Activated gamma-delta T cell (primary cell): Measurements from ENCODE around the gene ABI2.
"Not testable (repeated sequence)": the region's sequence is repeated elsewhere in the genome, so short reads cannot be mapped to it uniquely, and the experiment has no call there.

Experiments
- DNase-seq: peaks from one replicate; lab custom pipeline; 2025; lab: John Stamatoyannopoulos, UW
- total RNA-seq, 2 donors: gene quantifications; one replicate each; lab custom pipeline; 2026; lab: John Stamatoyannopoulos, UW

ABI2 gene
- 56.3 to 73.1 reads per million in 2 donors for total RNA-seq

DNA sequence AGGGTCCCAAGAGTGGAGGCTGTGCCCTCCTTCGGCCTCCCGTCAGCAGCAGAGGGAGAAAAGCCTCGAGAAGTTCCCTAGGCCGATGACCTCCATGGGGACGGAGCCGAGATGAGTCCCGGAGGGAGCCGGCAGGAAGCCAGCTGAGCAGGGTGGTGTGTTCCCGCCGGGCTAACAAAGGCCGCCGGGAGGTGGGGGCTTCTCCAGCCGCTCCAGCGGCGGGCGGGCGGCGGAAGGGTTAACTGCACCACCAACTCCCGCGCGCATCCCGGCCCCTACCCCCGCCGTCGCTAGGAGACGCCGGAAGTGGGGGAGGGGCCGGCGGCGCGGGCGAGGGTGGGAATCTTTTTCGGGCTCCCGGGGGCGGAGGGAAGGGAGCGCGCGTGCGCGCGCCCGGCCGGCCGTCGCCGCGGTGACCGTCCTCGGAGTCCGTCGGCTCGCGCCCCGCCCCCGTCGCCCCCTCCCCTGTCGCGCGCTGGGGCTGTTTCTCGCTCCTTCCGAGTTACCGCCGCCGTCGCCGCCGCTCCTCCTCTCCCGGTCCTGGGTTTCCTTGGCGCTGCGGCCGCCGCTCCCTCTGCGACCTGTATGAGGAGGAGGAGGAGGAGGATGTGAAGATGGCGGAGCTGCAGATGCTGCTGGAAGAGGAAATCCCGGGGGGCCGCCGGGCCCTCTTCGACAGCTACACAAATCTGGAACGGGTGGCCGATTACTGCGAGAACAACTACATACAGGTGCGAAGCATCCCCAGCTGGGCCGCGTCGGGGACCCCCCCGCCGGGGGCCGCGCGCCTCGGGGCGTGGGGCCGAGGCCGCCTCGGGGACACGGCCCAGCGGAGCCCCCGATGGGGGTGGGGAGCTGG is at the start of gene ABI2:
Gene ABI2, plus strand, starts transcription at position 494 of the 859 bp plus-strand sequence. Its CDS starts 121 bp downstream, at position 615.
- peak; percentile 50 for DNase-seq

DNA sequence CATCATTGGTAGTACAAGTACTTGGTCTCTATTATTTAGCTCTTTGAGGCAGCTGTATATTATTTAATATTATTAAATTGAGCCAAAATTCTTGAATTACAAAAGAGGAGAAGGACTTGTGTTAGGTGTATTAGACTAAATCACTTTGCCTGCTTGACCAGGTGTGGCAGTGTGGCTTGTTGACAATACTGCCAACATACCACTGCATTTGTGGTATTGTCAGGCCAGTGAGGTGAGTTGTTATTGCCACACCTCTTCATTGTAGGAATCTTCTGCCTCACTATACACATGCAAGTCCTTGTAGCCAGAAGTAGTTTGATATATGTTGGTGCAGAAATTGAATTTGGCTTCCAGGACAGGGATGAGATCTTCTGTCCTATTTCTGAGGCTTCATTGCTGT is 48.9 kb upstream of the ABI2 start:
- DNase-seq = no peak

DNA sequence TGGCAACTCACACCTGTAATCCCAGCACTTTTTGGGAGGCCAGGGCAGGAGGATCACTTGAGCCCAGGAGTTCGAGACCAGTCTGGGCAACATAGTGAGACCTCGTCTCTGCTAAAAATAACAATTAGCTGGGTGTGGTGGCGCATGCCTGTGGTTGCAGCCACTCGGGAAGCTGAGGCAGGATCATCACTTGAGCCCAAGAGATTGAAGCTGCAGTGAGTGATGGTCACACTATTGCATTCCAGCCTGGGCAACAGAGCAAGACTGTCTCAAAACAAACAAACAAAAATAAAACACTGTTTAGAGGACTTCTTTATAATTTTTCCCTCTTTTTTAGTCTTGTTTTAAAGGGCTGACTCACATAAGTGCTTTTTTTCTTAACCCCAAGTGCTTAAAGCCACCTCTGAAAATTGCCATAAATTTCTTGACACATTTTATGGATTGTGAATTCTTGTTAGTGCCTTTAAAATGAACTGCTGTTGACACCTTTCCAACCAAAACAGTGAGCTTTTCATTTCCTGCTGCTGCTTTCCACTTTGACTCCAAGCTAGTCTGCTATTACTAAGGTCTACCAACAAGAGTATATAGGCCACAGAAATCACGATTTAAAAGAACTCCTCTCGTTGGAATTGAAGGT is 47.6 kb upstream of the ABI2 start:
- no peak for DNase-seq

DNA sequence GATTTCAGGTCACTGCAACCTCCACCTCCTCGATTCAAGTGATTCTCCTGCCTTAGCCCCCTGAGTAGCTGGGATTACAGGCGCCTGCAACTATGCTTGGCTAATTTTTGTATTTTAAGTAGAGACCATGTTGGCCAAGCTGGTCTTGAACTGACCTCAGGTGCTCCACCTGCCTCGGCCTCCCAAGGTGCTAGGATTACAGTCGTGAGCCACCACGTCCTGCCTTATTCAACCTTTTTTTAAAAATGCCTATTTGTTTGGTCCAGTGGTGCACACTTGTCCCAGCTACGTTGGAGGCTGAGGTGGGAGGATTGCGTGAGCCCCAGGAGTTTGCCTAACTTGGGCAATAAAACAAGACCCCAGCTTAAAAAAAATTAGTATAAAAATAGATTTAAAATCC is 46.1 kb upstream of the ABI2 start:
- no peak for DNase-seq

DNA sequence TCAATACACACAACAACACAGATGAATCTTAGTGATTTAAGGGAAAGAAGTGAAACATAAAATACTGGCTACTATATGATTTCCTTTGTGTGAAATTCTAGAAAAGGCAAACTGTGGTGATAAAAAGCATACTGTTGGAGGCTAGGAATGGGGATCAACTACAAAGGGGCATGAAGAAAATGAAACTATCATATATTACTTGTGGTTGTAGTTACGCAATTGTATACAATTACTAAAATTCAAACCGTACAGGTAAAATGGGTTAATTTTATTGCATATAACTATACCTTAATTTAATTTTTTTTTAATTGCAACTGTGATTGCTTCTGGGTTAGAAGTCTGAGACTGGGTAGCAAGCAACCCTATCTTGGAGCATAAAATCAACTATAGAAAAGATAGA is 41.7 kb upstream of the ABI2 start:
- DNase-seq = no peak

DNA sequence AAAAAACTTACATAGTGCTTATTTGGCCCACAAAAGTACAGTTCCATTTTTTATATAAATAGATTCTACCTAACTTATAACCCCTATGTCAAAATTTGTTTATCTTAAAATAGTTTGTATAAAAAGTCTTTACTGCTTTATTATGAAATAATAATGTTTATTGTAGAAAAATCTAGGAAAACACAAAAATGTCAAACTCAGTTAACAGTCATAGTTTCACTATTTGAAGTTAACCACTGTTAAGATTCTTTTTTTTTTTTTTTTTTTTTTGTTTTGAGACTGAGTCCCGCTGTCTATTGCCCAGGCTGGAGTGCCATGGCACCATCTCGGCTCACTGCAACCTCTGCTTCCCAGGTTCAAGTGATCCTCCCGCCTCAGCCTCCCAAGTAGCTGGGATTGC is 26.5 kb upstream of the ABI2 start:
- no peak for DNase-seq

DNA sequence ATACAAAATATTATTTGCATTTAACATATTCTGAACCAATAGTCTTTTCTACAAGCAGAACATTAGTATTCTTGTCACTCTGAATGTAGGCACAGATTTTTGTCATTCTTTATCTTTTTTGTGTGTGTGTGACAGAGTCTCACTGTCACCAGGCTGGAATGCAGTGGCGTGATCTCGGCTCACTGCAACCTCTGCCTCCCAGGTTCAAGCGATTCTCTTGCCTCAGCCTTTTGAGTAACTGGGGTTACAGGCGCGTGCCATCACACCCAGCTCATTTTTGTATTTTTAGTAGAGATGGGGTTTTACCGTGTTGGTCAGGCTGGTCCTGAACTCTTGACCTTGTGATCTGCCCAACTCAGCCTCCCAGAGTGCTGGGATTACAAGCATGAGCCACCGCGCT is 25.6 kb upstream of the ABI2 start:
- not testable (repeated sequence) for DNase-seq

DNA sequence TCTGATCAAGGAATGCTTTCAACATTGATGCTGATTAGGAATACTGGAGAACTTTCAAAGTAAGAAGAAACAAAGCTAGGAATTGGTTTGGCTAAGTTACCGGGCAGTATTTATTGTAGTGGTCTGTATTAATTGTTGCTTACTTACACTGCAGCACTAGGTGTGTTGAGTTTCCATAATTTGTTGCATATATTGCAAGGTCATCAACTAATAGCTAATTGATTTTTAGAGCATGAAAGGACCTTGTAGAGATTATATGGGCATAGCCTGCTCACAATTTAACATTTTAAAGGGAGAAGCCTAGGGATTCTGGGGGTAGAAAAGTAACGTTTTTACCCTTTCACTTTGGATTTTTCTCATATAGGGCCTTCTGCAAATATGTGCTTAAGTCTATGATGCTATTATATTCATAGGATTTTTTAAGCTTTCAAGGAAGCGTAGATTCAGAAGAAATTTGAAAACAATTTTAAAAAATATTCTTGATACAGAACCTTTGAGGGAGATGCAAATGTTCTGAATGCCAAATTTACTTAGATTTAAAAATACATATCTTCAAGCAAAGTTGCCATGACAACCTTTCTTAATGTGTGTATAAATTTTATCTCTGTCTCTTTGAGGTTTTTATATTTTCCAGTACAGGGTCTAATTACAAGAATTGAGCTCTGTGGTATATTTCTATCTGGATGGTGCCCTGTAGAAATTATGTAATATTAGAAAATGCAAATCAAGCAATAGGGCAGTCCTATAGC is 17.3 kb upstream of the ABI2 start:
- DNase-seq = no peak

DNA sequence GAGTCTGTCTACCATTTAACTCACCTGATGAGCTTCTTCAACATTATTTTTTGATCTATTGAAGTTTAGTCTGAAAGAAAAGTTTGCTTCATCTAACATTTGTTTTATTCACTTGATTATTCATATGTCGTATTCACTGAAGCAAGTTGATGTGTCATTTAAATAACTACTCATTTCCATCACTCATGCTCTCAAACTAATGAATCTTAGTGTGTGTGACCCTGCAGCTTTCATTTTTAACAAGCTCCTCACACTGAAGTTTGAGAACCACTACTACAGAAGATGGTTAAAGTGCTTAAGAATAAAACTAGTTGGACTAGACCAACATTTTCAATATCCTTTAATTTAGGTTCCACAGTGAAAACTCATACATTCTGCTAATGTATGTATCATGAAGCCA is 1.8 kb upstream of the ABI2 start:
- DNase-seq = no peak

DNA sequence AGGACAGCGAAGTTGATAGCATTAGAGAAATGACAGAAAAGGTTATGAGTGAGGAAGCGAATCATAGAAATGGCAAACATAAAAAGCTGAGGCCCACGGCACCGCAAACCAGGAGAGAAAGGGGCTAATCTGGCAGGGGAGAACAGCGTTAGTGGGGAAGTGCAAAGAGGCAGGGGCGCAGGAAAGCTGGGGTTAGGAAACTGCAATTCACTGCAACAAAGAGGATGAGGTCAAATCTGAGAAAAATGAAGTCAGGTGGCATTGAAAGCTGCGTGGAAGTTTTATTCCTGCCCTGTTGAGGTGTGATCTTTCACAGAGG is 653 bp upstream of the ABI2 start:
- DNase-seq = no peak

DNA sequence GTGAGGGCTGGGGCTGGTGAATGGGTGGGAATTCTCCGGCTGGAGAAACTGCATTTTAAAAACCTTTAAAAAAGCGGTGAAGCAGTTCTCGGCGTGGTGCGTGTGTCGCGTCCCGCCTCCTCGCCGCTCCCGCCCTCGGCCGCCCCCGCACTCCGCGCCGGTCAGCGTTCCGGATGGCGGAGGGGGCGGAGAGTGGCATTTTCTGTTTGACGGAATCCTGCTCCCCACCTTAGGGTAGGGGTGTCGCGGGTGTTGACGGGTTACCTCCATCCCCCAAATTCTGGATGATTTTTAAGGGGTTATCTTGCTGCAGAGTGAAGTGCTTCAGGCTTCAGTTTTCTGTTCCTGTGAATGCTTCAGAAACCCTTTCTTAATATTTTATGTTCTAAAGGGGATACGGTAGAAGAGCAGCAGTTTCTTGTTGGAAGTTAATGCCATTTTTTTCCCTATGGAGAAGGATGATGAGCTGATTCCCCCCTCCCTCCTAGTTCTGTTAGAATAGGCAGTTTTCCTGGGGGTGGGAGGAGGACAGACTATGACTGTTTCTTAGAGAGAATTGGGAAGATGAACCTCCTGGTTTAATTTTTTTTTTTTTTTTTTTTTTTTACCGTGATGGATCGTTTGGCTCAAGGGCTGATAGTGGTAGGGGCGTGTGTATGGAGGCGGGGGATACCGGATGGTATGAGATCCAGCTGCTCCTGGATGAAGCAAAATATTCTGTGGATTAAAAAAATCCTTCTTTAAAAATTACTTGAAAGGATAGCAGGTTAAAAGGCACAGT is 756 bp downstream of the ABI2 start:
- peak; percentile 21 for DNase-seq

DNA sequence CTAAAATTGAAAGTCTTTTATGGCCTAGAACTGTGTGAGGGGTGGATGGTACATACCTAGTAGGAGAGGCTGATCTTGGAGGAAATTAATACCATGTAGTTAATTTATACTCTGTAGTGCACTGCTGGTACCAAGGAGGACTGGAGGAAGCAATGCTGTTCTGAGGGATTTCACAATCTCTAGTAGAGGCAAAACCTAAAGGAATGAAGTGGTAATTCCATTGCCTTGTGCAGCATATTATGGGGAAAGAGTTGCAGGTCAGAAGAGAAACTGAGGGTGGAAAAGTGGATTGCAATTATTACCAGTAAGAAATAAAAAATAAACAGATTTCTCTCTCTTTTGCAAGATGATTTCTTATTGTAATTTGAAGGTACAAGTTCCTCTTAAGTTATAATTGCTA is 2.2 kb downstream of the ABI2 start:
- DNase-seq = no peak

DNA sequence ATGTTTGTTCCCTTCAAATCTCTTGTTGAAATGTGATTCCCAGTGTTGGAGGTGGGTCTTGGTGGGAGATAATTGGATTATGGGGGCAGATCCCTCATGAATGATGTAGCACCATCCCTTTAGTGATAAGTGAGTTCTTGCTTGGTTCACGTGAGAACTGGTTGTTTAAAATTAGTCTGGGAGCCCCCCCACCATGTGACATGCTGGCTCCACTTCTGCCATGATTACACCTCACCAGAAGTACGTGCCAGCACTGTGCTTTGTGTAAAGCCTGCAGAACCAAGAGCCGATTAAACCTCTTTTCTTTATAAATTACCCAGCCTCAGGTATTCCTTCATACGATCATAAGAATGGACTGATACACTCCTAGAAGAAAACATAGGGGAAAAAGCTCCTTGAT is 10.1 kb downstream of the ABI2 start:
- DNase-seq = no peak

DNA sequence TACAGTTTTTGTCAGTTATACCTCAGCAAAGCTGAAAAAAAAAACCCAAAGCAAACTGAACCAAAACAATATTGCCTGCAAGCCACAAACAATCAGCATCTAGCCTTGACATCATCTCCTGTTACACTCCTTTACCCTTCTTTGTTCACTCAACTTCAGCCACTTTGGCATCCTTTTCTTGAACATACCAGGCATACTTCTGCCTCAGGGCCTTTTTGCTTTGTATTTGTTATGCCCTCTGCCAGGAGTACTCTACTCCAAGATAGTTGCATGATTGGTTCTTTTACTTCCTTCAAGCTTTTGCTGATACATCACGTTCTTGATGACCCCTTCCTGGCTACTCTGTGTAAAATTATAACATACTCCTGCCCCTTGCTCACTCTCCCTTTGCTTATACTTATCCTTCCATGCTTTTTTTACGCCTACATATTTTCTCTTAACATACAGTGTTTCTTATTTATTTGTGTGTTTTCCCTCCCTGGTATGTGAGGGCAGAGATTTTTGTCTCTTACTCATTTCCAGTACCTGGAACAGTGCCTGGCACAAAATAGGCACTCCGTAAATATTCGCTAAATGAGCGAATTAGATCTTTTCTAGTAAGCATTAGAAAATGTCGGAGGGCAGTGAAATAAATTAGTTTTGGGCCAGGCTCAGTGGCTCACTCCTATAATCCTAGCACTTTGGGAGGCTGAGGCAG is 12.7 kb downstream of the ABI2 start:
- DNase-seq = no peak

DNA sequence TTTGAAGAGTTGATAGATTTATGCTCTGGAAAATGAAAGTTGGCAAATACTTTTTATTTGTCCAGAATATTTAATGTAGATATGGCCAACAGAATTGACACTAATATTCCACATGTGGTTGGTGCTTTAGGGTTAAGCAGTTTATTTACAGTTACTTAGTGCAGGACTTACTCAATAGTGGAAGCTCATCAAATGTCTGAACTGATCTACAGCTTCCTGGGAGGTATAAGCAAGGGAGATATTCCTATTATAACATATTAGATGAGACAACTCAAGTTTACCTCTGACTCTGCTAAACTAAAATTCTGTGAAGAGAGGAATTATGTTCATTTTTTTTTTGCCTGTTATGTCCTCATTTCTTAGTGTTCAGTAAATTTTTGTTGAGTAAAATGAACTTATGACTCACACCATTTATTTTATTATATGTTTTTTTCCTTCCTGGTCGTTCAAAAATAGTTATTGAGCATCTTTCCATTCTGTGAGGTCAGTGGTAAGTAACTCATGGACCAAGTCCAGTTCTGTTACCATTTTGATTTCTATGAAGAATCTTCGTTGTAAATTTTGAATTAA is 13.6 kb downstream of the ABI2 start:
- DNase-seq = no peak

DNA sequence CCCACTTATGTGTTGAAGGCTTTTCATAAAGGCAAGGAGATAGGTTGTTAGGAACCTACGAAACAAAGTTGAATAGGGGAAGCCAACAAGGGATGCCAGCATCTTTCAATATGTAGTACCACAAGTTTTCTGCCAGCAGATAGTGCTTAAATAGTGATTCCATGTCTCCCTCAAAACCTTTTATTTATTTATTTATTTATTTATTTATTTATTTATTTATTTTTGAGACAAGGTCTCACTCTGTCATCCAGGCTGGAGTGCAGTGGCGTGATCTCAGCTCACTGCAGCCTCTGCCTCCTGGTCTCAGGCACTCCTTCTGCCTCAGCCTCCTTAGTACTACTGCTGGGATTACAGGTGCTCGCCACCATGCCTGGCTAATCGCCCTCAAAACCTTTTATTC is 14.2 kb downstream of the ABI2 start:
- not testable (repeated sequence) for DNase-seq

DNA sequence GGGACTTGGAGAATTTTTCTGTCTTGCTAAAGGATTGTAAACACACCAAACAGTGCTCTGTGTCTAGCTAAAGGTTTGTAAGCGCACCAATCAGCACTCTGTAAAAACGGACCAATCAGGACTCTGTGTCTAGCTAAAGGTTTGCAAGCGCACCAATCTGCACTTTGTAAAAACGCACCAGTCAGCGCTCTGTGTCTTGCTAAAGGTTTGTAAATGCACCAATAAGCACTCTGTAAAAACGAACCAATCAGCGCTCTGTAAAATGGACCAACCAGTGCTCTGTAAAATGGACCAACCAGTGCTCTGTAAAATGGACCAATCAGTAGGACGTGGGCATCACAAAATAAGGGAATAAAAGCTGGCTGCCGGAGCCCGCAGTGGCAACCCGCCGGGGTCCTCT is 16.5 kb downstream of the ABI2 start:
- DNase-seq = no peak

DNA sequence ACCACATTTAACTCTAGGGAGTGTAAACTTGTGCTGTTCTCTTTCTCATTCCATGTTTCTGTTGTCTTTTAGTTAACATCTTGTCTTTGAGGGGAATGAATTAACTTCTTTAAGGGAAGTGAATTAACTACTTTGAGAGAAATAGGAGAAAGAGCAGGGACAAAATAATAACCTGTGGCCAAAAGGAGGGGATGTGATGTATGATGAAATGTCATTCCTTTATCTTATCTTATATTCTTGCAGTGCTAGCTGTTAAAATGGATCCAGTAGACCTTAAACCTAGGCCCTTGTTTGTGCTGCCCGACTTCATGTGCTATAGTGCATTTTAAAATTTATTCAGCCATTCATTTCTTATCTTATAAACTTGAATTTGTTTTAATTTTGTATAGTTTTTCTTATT is 18.4 kb downstream of the ABI2 start:
- DNase-seq = no peak

DNA sequence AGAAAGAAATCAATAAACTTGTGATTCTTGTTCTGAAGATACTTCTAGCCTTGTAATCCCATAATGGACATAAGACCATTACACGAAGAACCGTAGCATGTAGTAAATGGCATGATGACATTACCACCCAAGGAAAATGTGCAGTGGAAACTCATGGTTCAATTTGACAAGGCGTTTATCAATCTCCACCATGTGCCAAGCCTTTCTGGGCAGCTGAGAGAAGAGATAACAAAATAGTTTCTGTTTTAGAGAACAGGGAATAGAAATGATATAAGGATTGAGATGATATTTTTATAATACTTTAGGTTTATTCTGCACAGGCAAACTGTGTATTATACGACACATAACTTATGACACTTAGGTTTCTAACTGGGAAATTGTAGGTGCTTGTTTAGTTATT is 19.2 kb downstream of the ABI2 start:
- DNase-seq = no peak

DNA sequence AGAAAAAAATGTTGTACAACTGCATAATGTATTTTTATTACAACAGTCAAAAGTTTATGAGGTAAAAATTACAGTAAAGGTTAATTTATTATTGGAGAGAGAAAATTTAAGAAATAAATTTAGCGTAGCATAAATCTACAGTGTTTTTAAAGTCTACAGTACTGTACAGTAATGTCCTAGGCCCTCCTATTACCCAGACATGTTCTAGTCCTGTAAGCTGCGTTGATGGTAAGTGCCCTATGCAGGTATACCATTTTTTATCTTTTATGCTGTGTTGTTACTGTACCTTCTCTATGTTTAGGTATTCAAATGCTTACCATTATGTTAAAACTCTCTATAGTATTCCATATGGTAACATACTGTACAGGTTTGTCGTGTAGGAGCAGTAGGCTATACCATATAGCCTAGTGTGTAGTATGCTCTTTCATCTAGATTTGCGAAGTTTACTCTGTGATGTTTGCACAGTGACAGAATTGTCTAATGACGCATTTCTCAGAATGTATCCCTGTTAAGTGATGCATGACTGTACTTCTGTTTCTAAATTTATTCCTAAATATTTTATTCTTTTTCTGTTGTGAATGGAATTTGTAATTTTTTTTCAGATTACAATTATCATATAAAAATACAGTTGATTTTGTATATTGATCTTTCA is 24.5 kb downstream of the ABI2 start:
- DNase-seq = no peak

DNA sequence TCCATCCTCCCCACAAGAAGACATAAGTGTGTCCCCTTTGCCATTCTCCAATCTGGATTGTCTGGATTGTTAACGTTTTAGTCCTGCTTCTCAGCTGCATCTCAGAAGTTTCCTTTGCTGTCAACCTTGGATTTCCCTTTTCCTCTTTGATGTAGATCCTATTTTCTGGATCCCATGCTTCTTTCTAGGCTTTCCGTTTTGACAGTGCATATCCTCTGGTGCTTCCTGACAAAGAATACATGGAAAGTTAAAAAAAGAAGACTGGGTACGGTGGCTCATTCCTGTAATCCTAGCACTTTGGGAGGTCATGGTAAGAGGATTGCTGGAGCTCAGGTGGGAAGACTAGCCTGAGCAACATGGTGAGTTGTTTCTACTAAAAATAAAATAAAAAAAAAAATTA is 26.8 kb downstream of the ABI2 start:
- no peak for DNase-seq
